Right renal pelvis (tissue), 4 donors: ENCODE data around the gene CCPG1. TPM values are rescaled to one million over a fixed set of nuclear protein-coding genes. Genes with fewer than 3 reads are reported as not detected.
A peak's percentile ranks its signal among the peaks of the same experiment; 100 is the strongest.
"Not testable (repeated sequence)": the region's sequence is repeated elsewhere in the genome, so short reads cannot be mapped to it uniquely, and the experiment has no call there.

Experiments used
- DNase-seq, 4 donors: peaks; one replicate each; pipeline ENCODE4 v3.0.0-alpha.2; 2013; ENCODE audit warnings: low read depth in 4 of 4, low spot score in 3 of 4, missing footprints in 1 of 4
- polyA plus RNA-seq, 4 donors: library from polyadenylated mRNA; unstranded; fragments of 120-200 nt; gene quantifications; one replicate each; pipeline ENCODE4 v1.2.1, GENCODE V29; 2013; ENCODE audit not compliant: insufficient read length in 4 of 4

The CCPG1 gene, protein sequence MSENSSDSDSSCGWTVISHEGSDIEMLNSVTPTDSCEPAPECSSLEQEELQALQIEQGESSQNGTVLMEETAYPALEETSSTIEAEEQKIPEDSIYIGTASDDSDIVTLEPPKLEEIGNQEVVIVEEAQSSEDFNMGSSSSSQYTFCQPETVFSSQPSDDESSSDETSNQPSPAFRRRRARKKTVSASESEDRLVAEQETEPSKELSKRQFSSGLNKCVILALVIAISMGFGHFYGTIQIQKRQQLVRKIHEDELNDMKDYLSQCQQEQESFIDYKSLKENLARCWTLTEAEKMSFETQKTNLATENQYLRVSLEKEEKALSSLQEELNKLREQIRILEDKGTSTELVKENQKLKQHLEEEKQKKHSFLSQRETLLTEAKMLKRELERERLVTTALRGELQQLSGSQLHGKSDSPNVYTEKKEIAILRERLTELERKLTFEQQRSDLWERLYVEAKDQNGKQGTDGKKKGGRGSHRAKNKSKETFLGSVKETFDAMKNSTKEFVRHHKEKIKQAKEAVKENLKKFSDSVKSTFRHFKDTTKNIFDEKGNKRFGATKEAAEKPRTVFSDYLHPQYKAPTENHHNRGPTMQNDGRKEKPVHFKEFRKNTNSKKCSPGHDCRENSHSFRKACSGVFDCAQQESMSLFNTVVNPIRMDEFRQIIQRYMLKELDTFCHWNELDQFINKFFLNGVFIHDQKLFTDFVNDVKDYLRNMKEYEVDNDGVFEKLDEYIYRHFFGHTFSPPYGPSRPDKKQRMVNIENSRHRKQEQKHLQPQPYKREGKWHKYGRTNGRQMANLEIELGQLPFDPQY
- polyA plus RNA-seq = 10 to 100 TPM; 56.0 to 68.5 (median 63.1) TPM

DNA sequence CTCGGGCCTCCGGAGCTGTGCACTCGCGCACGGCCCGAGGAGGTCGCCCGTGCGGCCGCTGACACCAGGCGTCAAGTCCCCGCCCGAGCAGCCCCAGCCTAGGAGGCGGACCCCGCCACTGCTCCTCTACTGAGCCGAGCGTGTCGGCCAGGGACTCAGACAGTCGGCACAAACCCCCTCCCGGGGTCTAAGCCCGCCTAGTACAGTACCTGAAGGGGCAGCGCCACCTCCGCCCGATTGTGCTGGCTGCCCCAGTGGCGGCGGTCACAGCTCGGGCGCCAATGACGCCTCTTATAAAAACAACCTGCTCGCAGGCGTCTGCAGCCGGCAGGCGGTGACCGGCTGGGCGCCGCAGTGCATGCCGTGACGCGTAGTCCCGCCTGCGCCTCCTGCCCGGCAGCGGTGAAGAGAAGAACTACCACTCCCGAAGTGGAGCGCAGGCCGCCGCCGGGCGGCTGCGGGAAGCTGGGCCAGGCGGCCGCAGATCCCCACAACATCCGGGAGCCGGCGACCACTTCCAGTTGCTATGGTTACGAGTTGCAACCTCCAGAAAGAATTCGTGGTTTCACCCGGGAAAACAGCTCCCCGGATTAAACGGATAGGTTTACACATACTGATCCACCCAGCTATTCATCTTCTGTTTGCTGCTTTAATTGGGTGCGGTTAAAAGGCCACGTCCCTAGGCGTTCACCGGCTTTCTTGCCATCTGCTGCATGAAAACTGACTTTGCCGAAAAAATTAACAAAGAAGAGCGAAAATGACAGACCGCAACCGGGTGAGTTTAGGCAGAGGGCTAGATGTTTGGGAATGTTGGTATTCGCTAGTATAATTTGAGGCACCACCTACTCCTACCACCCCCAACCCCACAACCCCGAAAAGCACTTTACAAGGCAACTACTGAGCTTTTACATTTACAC lies at the start of gene CCPG1, which contains the start of gene PIERCE2:
CCPG1 (minus strand) TSS at position 348 of the 917 bp plus-strand sequence. CDS start 18,935 bp downstream, outside the sequence.
PIERCE2 (plus strand) TSS at position 484 of the 917 bp plus-strand sequence; CDS start at position 758, 274 bp downstream.
- DNase-seq = peak; percentile 85 to 90 (median 88)

DNA sequence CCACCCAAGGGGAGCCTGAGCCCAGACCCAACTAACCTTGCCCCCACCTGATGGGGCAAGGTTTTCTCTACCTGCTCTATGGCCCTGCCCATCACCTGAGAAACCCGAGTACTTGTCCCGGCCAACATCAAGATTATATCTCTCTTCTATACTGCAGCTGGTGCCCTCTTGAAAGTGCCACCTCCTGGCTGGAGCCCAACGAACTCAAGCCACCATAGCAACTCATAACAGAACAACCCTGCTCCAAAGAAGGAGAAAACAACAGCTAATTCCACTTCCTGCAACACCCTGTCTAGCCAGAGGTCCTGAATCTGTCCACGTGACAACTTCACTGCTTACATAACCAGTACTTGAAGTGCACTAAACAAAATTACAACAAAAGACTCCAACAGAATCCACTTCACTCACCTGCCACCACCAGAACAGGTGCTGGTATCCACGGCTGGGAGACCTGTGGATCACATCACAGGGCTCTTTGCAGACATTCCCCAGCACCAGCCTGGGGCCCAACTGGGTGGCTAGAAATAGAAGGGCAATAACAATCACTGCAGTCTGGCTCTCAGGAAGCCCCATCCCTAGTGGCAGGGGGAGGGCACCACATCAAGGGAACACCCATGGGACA lies 49.4 kb upstream of the CCPG1 start:
- no peak for DNase-seq

DNA sequence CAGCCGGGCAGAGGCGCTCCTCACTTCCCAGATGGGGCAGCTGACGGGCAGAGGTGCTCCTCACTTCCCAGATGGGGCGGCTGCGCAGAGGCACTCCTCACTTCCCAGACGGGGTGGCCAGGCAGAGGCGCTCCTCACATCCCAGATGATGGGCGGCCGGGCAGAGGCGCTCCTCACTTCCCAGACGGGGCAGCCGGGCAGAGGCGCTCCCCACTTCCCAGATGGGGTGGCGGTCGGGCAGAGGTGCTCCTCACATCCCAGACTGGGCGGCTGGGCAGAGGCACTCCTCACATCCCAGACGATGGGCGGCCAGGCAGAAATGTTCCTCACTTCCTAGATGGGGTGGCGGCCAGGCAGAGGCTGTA lies 38.9 kb upstream of the CCPG1 start:
- not testable (repeated sequence) for DNase-seq

DNA sequence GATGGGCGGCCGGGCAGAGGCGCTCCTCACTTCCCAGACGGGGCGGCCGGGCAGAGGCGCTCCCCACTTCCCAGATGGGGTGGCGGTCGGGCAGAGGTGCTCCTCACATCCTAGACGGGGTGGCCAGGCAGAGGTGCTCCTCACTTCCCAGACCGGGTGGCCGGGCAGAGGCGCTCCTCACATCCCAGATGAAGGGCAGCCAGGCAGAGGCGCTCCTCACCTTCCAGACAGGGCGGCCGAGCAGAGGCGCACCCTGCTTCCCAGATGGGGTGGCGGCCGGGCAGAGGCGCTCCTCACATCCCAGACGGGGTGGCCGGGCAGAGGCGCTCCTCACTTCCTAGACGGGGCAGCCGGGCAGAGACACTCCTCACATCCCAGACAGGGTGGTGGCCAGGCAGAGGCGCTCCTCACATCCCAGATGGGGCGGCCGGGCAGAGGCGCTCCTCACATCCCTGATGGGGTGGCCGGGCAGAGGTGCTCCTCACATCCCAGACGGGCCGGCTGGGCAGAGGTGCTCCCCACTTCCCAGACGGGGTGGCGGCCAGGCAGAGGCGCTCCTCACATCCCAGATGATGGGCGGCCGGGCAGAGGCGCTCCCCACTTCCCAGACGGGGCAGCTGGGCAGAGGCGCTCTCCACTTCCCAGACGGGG lies 38.3 kb upstream of the CCPG1 start:
- not testable (repeated sequence) for DNase-seq

DNA sequence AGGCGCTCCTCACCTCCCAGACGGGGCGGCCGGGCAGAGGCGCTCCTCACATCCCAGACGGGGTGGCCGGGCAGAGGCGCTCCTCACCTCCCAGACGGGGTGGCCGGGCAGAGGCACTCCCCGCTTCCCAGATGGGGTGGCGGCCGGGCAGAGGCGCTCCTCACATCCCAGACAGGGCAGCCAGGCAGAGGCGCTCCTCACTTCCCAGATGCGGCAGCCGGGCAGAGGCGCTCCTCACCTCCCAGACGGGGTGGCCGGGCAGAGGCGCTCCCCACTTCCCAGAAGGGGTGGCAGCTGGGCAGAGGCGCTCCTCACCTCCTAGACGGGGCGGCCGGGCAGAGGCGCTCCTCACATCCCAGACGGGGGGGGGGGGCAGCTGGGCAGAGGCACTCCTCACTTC lies 37.8 kb upstream of the CCPG1 start:
- DNase-seq = not testable (repeated sequence)

DNA sequence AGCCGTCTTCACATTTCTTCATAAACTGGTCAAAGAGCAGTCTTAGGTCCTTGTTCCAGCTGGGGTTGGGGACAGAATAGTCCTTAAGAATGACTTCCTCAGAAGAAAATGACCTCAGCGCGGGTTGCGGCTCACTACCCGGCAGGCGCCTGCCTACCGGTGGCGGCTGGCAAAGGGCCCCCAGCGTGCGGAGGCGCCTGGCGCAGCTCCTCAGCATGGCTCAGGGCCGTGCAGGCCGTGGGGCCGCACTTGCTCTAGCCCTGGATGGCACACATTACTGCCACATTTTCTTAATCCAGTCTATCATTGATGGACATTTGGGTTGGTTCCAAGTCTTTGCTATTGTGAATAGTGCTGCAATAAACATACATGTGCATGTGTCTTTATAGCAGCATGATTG lies 35.0 kb upstream of the CCPG1 start:
- not testable (repeated sequence) for DNase-seq

DNA sequence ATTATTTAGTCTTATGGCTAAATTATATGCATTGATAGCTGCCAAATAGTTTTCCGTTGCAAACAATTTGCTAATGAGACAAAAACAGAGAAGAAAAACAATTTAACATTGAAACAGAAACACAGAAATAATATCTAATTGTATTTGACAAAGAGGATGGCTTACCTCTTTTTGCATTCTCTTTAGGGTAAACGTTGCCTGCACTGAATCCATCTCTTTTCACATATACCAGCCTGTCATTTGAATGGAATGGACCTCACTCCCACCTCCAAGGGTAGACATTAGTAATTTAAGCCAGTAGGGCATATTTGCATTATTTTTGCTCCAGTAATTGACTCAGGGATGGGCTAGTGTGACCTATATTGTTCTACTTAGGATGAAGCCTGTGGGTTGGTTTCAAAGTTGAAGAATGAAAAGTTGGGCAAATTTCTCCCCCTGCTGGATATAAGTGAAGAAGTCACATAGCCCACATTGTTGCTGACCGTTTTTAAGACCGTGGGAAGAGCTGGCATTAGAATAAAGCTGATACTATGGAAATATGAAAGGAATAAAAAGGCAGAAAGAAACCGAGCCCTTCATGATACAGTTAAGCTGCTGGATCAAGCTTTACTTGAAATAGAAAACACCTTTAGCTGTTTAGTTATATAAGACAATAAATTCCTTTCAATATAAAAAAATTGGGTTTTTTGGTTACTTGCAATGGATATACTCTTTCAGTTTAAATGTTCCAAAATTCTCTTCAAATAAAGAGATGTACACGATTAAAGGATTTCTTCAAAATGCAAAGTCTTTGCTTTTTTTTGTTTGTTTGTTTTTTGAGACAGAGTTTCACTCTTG lies 27.0 kb upstream of the CCPG1 start:
- DNase-seq = peak; percentile 16 to 27 (median 20)

DNA sequence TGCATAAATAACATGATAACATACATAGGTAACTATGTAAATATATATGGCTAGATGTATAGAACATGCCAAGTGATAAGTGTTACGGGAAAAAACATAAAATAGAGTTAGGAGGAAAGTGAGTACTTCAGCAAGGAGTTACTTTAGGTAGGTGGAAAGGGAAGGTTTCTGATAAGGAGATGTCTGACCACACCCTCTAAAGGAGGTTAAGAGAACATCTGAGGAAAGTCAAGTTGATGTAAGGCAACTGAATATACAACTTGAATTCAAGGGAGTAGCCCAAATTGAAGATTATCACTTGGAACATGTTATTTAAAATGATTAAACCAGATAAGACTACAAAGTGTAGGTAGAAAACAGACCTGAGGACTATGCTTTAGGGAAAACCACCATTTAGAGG lies 13.9 kb upstream of the CCPG1 start:
- no peak for DNase-seq

DNA sequence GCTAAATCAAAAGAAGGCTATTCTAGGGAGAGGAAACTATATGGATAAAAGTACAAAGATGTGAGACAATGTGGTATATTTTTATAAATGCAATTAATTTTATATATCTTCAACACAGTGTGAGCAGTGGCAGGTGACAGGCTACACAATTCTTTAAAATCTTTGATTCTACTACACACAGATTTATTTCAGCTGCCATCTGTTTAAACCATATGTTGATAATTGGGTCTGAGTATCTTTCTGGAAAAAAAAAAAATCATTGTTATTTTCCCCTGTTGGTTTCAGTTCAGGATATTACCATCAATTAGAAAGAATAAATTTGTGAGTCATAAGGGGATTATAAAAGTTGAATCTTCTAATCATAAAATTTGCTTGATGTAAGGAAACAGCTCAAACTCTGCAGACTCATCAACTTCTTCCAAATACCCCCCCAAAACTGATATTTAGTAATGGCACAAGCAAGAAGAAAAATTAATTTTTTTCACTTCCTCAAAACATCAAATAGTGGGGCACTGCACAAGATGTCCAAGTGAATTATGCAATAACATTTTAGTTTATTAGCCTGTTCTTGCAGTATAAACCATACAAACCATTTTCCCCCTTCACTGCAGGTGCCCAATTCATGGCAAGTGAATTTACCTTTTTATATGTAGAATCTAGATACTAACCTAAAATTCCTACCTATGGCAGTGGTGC lies 12.2 kb upstream of the CCPG1 start:
- DNase-seq = no peak

DNA sequence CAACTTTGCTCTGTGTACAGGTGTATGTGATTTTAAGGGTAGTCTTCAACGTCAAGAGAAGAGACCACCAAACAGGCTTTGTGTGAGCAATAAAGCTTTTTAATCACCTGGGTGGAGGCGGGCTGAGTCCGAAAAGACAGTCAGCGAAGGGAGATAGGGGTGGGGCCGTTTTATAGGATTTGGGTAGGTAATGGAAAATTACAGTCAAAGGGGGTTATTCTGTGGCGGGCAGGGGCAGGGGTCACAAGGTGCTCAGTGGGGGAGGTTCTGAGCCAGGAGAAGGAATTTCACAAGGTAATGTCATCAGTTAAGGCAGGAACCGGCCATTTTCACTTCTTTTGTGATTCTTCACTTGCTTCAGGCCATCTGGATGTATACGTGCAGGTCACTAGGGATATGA lies 9.5 kb upstream of the CCPG1 start:
- not testable (repeated sequence) for DNase-seq

DNA sequence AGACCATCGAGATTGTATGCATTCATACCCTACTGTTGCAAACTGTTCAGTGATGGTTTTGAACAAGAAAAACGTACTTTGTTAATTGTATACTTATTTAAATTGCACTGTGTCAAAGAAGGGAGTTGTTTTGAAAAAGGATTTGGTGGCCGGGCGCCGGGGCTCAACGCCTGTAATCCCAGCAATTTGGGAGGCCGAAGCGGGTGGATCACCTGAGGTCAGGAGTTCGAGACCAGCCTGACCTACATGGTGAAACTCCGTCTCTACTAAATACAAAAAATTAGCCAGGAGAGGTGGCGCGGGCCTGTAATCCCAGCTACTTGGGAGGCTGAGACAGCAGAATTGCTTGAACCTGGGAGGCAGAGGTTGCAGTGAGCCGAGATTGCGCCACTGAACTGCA lies 817 bp upstream of the CCPG1 start:
- DNase-seq = not testable (repeated sequence)

DNA sequence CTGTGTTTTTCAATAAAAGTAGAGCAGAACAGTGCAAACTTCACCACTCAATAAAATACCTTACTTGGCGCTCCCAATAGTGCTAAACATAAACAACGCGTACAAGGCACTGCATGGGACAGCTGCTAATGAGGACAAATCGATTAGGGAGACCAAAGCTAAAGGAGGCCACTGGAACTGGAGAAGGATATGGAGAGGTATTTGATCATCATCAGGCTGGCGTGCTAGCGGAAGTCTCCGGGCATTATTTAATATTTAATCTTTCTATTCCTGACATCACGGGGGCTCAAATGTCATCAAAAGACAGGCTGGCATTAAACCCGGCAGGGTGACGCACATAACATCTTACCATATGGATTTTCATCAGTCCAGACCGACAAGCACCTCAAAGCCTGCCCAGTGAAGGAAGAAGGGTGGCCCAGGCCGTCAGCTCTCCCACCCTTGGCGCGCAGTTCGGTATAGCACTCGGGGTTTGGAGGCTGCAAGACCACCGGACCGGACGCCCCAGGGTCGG lies 604 bp downstream of the CCPG1 start:
- peak in 1 of 4 donors; percentile 8 for DNase-seq

DNA sequence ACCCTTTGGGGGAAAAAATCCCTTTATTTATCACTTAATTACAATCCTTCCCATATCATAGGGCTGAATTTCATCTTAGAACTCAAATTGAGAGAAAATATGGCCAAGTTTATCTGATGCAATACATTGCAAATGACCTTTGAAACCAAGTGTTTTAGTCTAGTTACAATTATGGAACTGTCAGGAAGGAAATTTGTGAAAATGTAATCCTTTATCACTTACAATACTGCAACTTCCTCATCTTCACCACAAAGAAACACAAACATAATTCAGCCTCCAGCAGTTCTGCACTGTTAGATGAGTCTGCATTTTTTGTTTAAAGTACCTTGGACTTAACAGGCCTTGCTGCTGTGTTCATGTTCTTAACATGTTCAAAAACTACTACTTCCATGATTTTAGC lies 4.6 kb downstream of the CCPG1 start:
- no peak for DNase-seq

DNA sequence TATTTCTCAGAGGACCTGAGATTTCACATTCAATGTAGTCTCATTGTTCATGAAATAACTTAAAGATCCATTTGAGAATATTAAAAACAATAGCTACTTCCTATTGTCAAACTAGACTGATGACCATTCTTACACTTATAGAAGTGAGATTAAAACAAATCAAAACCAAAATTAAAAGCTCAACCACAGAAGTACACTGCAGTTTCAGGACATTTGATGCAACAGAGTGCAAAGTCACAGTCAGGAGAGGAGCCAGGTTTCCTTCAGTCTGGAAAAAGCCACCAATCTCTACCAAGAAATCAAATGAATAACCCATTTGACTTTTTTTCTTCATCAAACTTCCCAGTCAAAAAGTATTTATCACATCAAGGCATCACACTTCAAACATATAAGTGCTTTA lies 5.5 kb downstream of the CCPG1 start:
- no peak for DNase-seq

DNA sequence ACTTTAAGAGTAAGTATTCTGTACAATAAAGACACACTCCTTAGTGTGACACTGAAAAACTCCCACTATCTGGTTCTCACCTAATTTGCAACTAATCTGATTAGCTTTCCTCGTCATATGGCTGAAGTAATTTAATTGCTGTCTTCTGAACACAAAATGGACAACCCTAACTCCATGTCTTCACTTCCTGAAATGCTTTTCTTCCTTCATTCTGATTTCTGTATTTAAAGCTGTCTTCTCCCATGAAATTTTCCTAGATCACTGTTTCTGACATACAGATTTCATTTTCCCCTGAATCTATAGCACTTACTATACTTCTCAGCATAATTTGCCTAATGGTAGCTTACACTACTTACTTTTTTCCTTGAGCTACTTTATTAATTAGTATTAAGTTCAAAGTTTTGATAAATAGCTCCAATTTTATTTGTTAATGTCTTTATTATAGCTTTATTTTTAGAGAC lies 6.3 kb downstream of the CCPG1 start:
- DNase-seq = no peak

DNA sequence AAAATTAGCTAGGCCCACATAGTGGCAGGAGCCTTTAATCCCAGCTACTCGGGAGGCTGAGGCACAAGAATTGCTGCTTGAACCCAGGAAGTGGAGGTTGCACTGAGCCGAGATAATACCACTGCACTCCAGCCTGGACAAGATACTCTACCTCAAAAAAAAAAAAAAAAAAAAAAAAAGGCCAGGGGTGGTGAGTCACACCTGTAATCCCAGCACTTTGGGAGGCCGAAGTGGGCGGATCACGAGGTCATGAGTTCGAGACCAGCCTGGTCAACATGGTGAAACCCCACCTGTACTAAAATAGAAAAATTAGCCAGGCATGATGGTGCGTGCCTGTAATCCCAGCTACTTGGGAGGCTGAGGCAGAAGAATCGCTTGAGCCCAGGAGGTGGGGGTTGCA lies 8.1 kb downstream of the CCPG1 start:
- DNase-seq = not testable (repeated sequence)

DNA sequence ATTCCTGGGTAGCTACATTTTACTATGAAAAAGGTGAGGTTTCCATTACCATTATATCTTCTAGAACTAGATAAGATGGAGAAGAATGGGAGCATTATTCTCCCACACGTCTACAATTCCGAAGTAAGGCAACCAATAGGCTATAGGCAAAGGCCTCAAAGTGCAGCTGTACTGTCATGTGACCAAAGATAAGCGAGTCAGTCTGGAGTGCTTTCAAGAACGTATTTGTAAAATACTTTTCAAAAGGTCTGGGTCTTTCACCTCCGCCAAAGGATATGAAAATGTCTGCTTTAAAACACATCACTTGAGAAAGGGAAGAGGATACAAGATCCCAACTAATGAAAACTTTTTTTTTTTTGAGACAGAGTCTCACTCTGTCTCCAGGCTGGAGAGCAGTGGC lies 9.9 kb downstream of the CCPG1 start:
- no peak for DNase-seq

DNA sequence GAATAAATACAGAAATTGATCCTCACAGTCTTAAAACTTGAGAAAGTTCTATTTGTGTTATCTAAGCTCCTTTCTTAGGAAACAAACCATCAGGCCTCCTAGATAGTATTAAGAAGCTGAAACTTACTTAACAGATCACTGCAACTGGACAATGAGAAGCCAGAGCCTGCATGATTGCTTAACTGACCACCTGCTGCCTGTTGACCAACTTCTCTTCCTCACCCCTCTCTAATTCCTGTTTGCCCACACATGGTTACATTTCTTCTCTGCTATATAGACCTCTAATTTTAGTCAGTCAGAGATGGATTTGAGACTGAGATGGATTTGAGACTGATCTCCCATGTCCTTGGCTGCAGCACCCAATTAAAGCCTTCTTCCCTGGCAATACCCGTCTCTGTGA lies 13.5 kb downstream of the CCPG1 start:
- DNase-seq = no peak
